Mammary epithelial cell (primary cell): Measurements from ENCODE around the gene FRY.

ENCODE experiments used
- CTCF ChIP-seq, 2 donors: IDR thresholded peaks in 1 of 2; conservative IDR thresholded peaks in 1 of 2; 2 replicates each; pipeline ENCODE4 v1.5.1; 2011 to 2012; ENCODE audit warnings: inconsistent platforms in 2 of 2, low read length in 2 of 2, mild to moderate bottlenecking in 2 of 2, control low read depth in 1 of 2, low read depth in 1 of 2; ENCODE audit not compliant: insufficient read depth in 1 of 2; ENCODE audit errors: extremely low read depth in 1 of 2
- EZH2 ChIP-seq: IDR thresholded peaks from 2 replicates; pipeline ENCODE4 v1.6.1; 2012; ENCODE audit warnings: low read length, inconsistent platforms, borderline replicate concordance

GRCh38 chr13:32347651-32348050 is 316.1 kb downstream of the FRY start:
- no peak for TF ChIP-seq EZH2
- TF ChIP-seq CTCF (conservative IDR thresholded peaks at IDR 0.05 in 1 of 2, IDR thresholded peaks at IDR 0.05 in 1 of 2; ENCODE audit: extremely low read depth in 1 of 2, insufficient read depth in 1 of 2, low read depth in 1 of 2, low read length in 2 of 2) = no peak
